Activated CD8-positive, alpha-beta memory T cell treated with anti-CD3 and anti-CD28 coated beads, Interleukin-2, amount 50 U/mL, for 48 hours (primary cell): Measurements from ENCODE around the gene GRAP2.
"Not testable (repeated sequence)": the region's sequence is repeated elsewhere in the genome, so short reads cannot be mapped to it uniquely, and the experiment has no call there.

Experiments
- DNase-seq: peaks from one replicate; pipeline ENCODE4 v3.0.0-alpha.2; 2020

The GRAP2 gene

DNA sequence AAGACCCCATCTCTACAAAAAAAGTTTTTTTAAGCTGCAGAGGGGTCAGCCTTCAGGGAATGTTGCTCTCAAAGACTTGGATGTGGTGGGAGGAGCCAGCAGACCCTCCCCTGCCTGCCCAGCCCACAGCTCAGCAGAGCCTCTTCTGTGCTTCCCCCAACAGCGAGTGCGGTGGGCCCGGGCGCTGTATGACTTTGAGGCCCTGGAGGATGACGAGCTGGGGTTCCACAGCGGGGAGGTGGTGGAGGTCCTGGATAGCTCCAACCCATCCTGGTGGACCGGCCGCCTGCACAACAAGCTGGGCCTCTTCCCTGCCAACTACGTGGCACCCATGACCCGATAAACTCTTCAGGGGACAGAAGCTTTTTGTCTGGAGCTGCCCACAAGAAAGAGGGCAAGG lies 69.9 kb downstream of the GRAP2 start:
- DNase-seq: no peak

DNA sequence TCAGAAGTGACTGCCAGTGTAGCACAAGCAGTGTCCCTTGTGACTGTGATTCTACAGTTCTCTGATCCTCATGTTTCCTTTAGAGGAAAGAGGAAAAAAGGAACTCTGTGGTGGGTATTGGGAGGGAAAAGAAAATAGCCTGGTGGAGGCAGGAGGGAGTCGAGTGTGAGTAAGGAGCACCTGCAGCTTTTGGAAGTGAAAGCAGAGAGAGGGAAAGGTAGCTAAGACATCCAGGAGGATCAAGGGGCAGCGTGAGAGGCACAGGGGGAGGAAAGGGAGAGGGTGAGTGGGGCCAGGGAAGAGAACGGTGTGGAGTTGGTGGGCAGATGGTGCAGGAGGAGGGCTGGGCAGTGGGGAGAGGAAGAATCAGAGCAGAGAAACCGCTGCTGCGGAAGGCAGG lies 71.8 kb downstream of the GRAP2 start:
- no peak for DNase-seq

DNA sequence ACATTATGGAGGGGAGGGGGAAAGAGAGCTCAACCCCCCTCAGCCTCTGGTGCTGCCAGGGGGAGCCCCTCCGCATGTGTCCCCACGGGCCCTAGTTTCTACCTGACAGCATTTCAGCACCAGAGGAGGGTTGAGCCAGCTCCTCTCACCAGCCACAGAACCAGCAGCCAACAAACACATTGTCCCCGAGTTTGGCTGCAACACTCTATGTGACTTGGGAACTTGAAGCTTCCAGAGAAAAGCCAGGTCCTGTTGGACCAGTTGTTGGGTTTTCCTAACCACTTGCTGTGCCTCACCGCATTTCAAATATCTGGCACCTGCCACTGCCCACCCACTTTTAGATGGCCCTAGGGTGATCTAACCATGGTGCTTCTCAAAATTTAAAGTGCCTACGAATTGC lies 72.8 kb downstream of the GRAP2 start:
- DNase-seq: no peak

DNA sequence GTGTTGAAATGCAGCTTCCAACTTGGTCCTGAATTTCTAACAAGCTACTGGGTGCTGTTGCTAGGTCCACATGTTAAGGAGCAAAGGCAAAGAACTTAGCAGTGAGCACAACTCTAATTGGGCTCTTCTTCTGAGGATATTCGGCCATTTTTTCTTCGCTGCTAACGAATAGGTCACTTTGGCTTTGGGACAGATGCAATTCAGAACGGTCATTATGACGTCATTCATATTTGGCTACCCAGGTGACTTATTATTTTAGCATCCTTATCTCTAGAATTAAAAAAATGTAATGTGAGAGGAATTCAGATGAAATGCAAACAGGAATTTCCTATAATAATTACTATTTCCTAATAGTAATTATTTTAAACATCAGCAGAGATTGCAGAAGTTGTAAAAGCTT lies 73.2 kb downstream of the GRAP2 start:
- DNase-seq: no peak

DNA sequence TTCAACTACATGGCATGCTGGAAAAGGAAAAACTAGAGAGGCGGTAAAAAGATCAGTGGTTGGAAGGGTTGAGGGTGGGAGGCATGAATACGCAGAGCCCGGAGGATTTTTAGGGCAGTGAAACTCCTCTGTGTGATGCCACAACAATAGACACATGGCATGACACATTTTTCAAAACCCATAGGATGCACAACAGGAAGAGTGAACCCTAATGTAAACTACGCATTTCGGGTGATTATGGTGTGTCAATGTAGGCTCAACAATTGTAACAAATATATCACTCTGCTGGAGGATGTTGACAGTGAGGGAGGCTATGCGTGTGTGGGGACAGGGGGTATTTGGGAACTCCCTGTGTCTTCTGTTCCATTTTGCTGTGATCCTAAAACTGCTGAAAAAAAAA lies 78.2 kb downstream of the GRAP2 start:
- DNase-seq: no peak

DNA sequence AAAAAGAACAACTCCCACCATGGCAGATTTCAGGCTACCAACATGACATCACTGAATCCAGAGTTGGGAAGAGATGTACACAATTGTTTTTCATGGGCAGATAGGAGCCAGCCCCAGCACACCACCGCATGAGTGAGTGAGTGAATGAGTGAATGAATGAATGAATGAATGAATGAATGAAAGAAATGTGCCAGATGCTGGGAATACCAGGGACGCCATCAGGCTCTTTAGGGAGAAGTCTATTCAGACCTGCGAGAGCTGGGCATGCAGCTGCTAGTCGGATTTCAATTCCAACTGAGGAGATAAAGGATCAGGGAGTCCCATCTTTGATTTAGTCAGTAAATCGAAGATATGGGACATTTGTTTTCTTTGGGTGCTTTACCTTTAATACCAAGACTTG lies 78.6 kb downstream of the GRAP2 start:
- DNase-seq: no peak

DNA sequence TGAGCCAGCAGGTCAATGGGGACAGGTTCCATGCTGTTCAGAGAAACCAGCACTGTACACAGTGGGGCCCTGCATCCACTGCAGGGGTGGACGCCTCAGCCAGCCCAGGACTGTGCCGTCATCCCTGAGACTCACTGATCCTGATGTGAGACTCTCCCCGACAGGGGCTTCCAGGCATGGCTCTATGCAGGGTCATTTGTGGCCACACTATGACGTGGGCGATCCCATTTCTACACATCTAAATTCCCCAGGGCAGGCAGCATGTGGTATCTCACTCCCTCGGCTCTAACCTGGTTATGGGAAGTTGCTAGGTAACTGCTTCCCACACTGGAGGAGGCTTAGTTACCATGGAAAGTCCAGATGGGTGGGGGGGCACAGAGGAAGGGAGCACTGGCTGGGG lies 79.7 kb downstream of the GRAP2 start:
- DNase-seq: no peak

DNA sequence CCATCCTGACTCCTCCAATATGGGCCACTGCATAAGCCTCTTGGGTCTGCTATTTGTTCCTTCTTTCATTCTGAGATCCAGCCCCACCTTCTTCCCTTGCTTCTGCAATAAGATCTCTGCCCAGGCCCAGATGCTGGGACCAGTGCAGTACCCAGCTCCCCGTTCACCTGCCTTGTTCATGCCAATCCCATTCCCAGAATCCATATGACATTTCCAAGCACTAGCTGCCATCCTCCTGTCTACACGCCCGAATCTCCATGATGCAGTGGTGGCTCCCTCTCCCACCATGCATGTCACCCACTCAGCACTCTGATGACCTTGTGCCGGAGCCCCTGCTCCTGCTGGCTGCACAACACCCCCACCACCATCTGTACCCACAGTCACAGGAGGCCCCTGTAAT lies 82.5 kb downstream of the GRAP2 start:
- DNase-seq: no peak

DNA sequence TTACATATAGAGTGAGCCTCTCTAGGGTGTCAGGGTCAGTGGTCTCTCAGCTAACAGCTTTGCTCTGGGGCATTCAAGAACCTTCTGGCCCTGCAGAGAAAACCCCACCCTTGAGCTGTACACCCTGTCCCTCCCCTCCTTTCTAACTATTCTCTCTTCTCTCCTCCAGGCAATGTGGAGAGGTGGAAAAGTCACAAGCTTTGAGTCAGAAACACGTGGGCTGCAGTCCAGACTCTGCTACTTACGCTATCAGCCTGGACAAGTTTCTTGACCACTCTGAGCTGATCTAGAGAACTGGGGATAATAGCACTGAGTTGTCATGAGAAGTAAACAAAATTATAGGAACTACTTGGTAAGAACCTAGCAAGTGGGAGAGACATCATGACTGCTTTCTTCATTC lies 83.1 kb downstream of the GRAP2 start:
- no peak for DNase-seq

DNA sequence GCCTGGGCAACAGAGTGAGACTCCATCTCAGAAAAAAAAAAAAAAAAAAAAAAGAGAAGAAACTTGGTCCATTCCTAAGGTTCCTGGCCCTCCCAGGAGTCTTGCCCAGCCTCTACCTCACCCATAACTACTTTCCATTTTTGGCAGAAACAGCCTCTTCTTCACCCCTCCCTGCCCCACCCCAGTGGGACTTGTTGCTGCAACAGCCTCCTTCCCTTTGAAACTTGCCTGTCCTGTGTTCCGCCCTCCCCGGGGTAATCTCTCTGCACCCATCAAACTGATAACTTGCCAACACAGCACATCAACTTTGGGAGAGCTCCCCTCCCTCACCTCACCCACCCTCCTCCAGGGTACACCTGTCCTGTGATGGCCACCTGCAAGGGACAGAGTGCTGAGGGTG lies 83.9 kb downstream of the GRAP2 start:
- no peak for DNase-seq

DNA sequence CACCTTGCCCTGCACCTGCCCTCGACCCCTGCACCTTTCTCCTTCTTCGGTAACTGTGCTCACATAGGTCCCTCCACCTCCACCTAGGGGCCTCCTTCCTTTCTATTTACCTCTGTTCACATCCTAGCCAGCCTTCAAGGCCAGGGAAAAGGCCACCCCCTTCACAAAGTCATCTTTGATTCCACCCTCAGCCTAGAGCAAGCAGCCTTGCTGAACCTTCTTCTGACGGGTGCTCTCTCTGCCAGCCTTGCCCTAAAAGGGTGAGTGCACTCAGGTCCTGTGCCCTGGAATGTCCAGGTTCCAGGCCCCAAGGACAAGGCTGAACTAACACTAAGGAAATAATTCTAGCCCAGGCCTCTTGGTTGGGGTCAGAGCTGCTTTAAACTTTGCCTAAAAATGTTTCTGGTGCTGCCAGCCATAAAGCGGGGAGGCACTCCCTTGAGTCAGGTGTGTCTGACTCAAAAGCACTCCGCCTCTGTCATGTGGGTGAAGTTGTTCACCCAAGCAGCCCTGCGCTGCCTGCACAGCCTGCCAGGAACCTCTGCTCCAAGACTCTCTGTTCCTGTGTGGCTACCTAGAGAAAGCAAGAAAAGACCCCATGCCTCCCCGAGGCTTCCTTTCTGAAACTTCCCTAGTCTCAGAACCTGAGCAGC lies 84.6 kb downstream of the GRAP2 start:
- DNase-seq: peak; percentile 66

DNA sequence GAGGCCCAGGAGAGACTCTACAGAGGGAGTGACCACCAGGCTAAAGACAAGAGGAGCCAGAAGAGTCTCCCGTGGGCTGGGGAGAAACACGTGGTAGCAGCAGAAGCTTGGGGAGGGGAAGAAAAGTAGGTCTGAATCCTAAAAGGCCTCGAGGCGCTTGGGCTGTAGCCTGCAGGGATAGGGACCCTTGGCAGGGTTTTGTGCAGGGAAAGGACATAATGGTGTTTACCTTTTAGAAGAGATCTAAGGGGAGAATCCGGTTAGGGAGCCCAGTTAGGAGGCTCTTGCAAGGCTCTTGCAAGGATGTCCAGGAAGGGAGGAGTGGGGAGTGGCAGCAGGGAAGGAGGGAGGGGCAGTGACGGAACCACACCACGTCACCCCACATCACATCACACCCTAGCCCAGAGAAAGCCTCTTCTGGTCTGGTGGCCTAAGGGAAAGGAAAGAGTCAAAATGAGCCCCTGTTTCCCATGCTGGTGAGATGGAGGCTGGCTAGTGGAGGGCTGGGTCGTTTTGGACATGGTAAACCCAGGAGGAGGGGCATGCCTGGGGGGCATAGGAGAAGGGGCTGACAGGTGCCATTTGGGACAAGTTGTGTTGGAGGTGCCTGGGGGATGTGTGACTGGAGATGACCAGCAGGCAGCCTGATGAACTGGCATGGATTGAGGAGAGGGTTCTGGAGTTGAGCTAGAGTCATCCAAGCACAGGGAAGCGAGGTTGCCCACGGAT lies 87.7 kb downstream of the GRAP2 start:
- no peak for DNase-seq

DNA sequence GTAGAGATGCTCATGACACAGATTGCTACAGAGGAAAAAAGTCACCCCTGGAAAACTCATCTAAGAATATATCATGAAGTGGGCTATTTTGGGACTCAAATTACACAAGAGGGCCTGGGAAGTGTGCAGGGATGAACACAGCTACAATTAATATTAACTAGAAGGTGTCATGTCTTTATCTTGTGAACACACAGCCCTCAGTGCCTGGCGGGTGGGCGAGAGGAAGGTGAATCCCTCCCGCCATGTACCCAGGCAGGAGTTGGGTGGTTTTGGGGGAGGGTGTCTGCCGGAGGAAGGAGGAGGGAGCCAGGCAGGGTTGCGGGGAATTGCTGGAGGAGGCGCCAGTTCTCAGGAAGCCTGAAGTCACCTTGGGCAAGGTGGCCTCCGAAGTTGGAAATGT lies 88.7 kb downstream of the GRAP2 start:
- no peak for DNase-seq

DNA sequence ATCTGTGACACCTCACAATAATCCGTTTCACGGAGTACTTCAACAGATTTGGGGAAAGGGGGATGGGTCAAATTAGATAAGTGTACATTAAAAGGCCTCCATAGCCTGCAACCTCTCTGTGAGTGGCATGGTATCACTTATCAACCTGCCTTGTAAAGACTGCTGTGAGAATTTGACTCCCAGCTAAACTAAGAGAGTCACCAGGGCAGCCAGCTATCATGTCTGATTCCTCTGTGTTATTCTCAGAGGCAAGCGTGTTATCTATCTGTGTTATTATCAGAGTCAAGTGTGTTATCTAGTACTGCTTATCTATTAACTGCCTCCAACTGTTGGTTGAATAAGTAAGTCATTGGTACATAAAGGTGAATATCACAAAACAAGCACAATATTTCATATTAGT lies 89.8 kb downstream of the GRAP2 start:
- no peak for DNase-seq

DNA sequence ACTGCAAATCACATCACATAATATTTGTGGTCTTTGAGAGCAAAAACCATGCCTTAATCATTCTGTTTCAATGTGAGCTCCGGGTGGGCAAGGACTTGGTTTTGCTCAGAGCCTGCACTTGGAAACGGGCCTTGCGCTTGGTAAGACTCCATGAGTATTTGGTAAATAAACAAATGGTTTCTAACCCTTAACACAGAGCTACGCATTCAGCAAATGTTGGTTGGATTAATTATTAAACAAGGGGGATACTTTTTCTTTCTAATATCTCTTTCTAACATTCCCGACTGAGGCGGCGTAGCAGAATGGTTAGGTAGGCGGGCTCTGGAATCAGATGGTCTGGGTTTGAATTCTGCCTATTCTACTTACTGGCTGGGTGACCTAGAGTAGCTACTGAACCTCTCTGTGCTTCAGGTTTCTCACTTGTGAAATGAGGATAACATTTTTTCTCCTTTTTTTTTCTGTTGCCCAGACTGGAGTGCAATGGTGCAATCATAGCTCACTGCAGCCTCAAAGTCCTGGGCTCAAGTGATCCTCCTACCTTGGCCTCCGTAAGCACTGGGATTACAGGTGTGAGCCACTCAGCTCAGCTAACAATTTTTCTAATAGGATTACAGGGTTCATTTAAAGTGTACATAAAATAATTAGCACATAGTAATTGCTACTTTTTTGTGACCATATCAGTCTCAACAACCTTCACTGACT lies 90.4 kb downstream of the GRAP2 start:
- no peak for DNase-seq

DNA sequence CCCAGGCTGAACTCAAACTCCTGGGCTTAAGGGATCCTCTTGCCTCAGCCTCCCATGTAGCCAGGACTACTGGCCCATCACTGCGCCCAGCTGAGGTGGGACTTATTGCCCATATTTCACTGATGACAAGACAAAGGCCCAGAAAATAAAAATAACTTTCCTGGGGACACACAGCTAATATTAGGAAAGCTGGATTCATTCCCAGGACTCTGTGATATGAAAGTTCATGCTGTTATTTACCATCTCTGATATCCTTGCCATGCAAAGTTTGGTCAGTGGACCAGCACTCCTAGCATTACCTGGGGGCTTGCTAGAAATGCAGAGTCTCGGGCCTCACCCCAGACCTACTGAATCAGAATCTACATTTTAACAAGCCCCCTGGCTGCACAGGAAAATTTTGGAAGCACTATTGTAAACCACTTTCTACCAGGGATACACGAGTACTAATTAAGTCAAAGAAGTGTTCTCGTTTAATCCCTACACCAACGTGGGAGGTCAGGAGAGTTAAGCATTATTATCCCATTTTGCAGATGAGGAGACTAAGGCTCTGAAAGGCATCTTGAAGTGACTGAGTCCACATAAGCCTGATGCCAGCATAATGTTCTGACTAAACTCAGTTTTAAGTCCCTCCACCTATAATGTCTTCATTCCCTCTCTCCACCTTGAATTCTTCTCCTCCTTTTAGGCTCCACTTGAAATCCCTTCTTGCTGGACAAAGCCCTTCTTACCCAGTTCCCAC lies 91.4 kb downstream of the GRAP2 start:
- DNase-seq: no peak

DNA sequence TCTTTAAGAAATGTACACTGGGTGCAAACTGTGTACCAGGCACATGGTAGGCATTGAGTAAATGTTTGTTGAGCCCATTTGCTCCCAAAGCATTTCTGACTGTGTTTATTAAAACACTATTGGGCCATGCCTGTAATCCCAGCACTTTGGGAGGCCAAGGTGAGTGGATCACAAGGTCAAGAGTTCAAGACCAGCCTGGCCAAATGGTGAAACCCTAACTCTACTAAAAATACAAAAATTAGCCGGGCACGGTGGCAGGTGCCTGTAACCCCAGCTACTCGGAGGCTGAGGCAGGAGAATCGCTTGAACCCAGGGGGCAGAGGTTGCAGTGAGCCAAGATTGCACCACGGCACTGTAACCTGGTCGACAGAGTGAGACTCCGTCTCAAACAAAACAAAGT lies 92.0 kb downstream of the GRAP2 start:
- DNase-seq: not testable (repeated sequence)

DNA sequence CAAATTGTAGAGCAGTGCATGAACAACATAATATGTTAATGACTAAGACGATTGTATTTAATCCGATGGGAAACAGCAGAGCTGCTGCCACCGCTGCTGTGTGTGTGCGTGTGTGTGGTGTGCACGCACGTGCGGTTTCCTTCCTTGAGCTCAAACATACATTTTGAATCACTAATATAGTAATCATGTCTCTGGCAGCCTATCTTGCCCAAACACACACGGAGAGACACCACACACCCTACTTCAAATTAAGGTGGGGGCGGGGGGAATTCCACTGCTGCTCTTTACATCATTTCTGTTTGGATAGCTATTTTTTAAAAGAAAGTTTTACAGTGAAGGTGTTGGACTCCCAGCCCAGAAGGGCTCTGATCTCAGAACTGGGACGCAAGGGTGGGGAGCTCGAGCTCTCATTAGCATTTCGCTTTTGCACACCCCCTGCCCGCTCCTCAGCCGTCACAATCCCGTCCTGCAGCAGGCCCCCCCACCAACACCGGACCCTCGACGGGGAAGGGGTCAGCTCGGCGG lies 93.2 kb downstream of the GRAP2 start:
- no peak for DNase-seq

DNA sequence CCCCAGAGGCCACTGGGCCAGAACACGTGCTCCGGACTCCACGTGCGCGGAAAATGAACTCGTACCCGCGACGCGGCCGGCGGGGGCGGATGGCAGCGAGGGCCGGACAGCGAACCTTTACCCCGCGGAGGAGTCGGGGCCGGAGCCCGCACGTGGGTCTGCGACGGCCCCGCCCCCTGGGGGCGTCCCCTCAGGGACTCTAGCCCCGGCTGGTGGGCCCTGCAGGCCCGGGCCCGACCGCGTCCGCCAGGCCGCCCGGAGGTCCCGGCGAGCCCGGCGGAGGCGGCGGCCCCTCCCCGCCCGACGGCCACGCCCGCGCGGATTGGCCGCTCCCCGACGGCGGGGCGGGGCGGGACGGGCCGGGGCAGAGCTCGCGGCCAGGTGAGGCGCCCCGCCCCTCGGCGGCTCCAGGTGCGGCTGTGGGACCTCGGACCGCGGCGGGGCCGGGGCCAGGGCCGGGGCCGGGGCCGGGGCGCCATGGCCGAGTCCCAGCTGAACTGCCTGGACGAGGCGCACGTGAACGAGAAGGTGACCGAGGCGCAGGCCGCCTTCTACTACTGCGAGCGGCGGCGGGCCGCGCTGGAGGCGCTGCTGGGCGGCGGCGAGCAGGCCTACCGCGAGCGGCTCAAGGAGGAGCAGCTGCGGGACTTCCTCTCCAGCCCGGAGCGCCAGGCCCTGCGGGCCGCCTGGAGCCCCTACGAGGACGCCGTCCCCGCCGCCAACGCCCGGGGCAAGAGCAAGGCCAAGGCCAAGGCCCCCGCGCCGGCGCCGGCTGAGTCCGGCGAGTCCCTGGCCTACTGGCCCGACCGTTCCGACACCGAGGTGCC lies 93.9 kb downstream of the GRAP2 start, which contains the start of gene FAM83F:
Gene FAM83F, plus strand, starts transcription at position 389 of the 827 bp plus-strand sequence. Its CDS starts 89 bp downstream, at position 478.
- peak; percentile 60 for DNase-seq

DNA sequence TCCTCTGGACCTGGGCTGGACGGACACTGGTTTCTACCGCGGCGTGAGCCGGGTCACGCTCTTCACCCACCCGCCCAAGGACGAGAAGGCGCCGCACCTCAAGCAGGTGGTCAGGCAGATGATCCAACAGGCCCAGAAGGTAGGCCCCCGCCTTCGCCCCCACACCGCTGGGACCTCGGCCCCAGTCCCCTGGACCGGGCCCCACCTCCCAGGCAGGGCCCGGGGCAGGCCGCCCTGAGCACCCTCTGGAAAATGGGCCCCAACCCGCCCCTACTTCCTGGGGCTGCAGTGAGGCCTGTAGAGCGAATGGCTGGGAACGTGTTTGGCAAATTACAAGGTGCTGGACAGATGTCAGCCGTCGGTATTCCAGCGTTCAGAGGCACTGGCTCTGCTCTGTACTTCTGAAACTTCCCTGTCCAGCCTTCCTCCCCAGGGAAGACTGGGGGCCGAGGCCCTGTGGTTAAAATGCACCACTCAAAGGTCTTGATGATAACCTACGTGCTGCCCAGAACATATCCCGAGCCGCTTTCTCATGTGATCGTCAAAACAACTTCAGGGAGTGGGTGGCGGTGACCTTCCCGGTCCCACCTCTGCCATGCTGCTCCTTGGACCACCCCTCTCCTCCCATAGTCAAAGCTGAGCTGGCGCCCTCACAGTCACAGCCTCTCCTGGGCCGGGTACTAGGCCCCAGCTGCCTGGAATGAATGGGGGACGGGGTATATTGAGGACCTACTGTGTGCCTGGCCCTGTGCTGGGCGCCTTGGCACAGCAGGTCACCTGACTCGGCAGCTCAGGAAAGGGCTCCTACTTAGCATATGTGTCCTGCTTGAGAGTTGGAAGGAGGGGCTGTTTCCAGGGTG lies 94.7 kb downstream of the GRAP2 start:
- DNase-seq: no peak

DNA sequence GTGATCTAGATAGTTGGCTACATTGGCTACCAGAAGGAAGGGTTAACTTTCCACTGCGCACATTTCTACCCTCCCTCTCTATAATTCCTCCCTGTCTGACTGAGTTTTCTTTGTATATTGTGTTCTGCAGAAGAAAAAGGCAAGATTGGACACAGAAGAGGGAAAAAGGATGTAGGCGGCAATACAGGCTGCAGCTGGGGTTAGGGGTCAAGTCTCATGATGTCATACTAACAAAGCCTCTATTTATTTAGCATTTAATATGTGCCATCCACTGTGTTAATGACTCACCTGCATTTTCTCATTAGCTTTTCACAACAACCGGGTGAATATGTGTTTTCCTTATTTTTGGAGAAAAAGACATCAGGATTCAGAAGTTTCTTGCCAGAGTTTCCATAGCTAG lies 95.8 kb downstream of the GRAP2 start:
- no peak for DNase-seq
